Sciatic nerve (tissue), 2 donors: ENCODE results near the gene SLC2A6. TPM values are rescaled to one million over a fixed set of nuclear protein-coding genes. Genes with fewer than 3 reads are reported as not detected.

ENCODE experiments used
- ATAC-seq: fragments of 200-7000 bp; cut with Tn5 transposase; one replicate; pipeline ENCODE4 v1.9.1; 2020; ENCODE audit warnings: mild to moderate bottlenecking, moderate library complexity
- DNase-seq: peaks from one replicate; pipeline ENCODE4 v3.0.0-alpha.2; 2020; ENCODE audit warnings: low spot score
- intact Hi-C: fragments of 100-400 bp; cut with DNase I; formaldehyde crosslinking; loops from one replicate; pipeline ENCODE4 v1.14.2; 2022
- total RNA-seq: library from RNA; stranded (reverse); fragmentation: NEBNext Ultra II Directional; extraction: Animal tissue kit (Norgen Biotek cat#: 25700); gene quantifications from one replicate; pipeline ENCODE4 v1.2.1, GENCODE V29; 2021
- donor health status: DM: no; HTN: no; CAD: no.
- donor health status: DM: no; HTN: no; CAD: no.

The SLC2A6 gene
- 3.3 TPM for total RNA-seq

GRCh38 chr9:133478851-133479711, at the start of gene SLC2A6:
TSS of gene SLC2A6 (minus strand) at chr9:133479099. CDS start at chr9:133479059, 40 bp downstream.
- ATAC-seq, result peak; percentile 96
- intact Hi-C loops, result no loop called here
- peak; percentile 89 for DNase-seq

- ATAC-seq (peak; percentile 5), DNase-seq (no peak)
- intact Hi-C loops, result no loop called here
Observed at GRCh38 chr9:133528001-133528875, 49.3 kb upstream of the SLC2A6 start.

GRCh38 chr9:133527444-133527920, 48.6 kb upstream of the SLC2A6 start:
- intact Hi-C loops, result no loop called here
- ATAC-seq (peak; percentile 56), DNase-seq (no peak)

- ATAC-seq (peak; percentile 27), DNase-seq (no peak)
- intact Hi-C loops, result no loop called here
Observed at GRCh38 chr9:133526721-133527321, 47.9 kb upstream of the SLC2A6 start.

GRCh38 chr9:133525677-133526076, 46.8 kb upstream of the SLC2A6 start:
- ATAC-seq (peak; percentile 42), DNase-seq (no peak)
- intact Hi-C loops, result no loop called here

GRCh38 chr9:133524679-133525228, 45.9 kb upstream of the SLC2A6 start, which contains the start of gene MYMK:
TSS of gene MYMK (minus strand) at chr9:133524959. CDS start at chr9:133524844, 115 bp downstream.
- no peak for ATAC-seq
- no peak for DNase-seq
- intact Hi-C loops, result no loop called here

- ATAC-seq (no peak), DNase-seq (no peak)
- intact Hi-C loops, result no loop called here
Observed at GRCh38 chr9:133524146-133524545, 45.2 kb upstream of the SLC2A6 start.

- intact Hi-C loops, result no loop called here
- ATAC-seq (no peak), DNase-seq (no peak)
Observed at GRCh38 chr9:133523106-133523505, 44.2 kb upstream of the SLC2A6 start.

- intact Hi-C loops, result loop anchor here (1.0 kb wide), 1 partner anchor 36 kb away; no protein-coding TSS in a partner anchor
- DNase-seq (no peak), ATAC-seq (no peak)
Observed at GRCh38 chr9:133522073-133522910, 43.4 kb upstream of the SLC2A6 start.

GRCh38 chr9:133521122-133522072, 42.5 kb upstream of the SLC2A6 start:
- DNase-seq (no peak), ATAC-seq (no peak)
- intact Hi-C loops, result loop anchor here (1.0 kb wide), 1 partner anchor 35 kb away; no protein-coding TSS in a partner anchor

- DNase-seq, result no peak
- no peak for ATAC-seq
- intact Hi-C loops, result no loop called here
Observed at GRCh38 chr9:133520121-133520835, 41.4 kb upstream of the SLC2A6 start.

GRCh38 chr9:133519693-133520092, 40.8 kb upstream of the SLC2A6 start:
- no peak for ATAC-seq
- intact Hi-C loops, result no loop called here
- DNase-seq, result no peak

GRCh38 chr9:133518706-133519449, 40.0 kb upstream of the SLC2A6 start:
- DNase-seq (no peak), ATAC-seq (no peak)
- intact Hi-C loops, result no loop called here

GRCh38 chr9:133518200-133518599, 39.3 kb upstream of the SLC2A6 start:
- intact Hi-C loops, result no loop called here
- ATAC-seq (no peak), DNase-seq (no peak)

GRCh38 chr9:133517711-133518110, 38.8 kb upstream of the SLC2A6 start:
- ATAC-seq (no peak), DNase-seq (no peak)
- intact Hi-C loops, result no loop called here

- DNase-seq (no peak), ATAC-seq (no peak)
- intact Hi-C loops, result no loop called here
Observed at GRCh38 chr9:133516961-133517350, 38.1 kb upstream of the SLC2A6 start.
